PC-3 (cell line): ENCODE data around the gene SDHC.

Experiments
- EZH2 ChIP-seq: fragments of 300-600 bp; sonication (generic); IDR thresholded peaks from one replicate; pipeline ENCODE4 v1.6.1; 2017; ENCODE audit warnings: antibody characterized with exemption, mild to moderate bottlenecking, low read length; ENCODE audit not compliant: unreplicated experiment
- EZH2phosphoT487 ChIP-seq: fragments of 300-600 bp; sonication (generic); IDR thresholded peaks from 2 replicates; pipeline ENCODE4 v1.6.1; 2018; ENCODE audit warnings: mild to moderate bottlenecking, antibody characterized with exemption, low read length, borderline replicate concordance
- TF ChIP-seq, protein P1 (sequence below): fragments of 300-600 bp; sonication (generic); conservative IDR thresholded peaks from 2 replicates; pipeline ENCODE4 v1.5.1; 2017; ENCODE audit warnings: antibody characterized with exemption, low read depth, mild to moderate bottlenecking, low read length

DNA sequence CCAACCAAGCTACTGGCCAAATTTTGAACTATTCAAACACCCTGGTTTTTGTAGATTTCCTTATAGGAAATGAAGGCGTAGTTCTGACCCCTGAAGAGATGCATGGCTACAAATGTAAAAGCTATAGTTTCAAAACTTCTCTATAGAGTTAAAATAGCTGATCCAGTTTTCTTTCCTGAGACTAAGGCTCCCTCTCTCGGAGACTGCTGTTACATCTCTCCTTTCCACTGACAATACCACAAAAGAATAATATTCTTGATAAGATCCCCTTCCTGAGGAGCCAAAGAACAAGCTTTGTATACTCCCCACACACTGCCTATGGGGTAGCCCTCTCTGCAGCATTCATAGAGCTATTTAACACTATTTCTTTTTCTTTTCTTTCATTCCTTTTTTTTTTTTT is 60.2 kb downstream of the SDHC start:
- TF ChIP-seq, protein P1, sequence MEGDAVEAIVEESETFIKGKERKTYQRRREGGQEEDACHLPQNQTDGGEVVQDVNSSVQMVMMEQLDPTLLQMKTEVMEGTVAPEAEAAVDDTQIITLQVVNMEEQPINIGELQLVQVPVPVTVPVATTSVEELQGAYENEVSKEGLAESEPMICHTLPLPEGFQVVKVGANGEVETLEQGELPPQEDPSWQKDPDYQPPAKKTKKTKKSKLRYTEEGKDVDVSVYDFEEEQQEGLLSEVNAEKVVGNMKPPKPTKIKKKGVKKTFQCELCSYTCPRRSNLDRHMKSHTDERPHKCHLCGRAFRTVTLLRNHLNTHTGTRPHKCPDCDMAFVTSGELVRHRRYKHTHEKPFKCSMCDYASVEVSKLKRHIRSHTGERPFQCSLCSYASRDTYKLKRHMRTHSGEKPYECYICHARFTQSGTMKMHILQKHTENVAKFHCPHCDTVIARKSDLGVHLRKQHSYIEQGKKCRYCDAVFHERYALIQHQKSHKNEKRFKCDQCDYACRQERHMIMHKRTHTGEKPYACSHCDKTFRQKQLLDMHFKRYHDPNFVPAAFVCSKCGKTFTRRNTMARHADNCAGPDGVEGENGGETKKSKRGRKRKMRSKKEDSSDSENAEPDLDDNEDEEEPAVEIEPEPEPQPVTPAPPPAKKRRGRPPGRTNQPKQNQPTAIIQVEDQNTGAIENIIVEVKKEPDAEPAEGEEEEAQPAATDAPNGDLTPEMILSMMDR = peak; percentile 66
- TF ChIP-seq EZH2 (no peak), EZH2phosphoT487 (no peak)
